Epidermal melanocyte (primary cell): ENCODE measurements around the gene TSPAN5.
A peak's percentile ranks its signal among the peaks of the same experiment; 100 is the strongest.
"Not testable (repeated sequence)": the region's sequence is repeated elsewhere in the genome, so short reads cannot be mapped to it uniquely, and the experiment has no call there.

Experiments
- DNase-seq: peaks from one replicate; pipeline ENCODE4 v3.0.0; 2011; ENCODE audit warnings: low spot score; ENCODE audit not compliant: insufficient read length

The TSPAN5 gene

GRCh38 chr4:98658287-98659105, at the start of gene TSPAN5:
TSS of gene TSPAN5 (minus strand) at chr4:98658611.
- DNase-seq: peak; percentile 64

GRCh38 chr4:98706935-98707334, 48.5 kb upstream of the TSPAN5 start:
- no peak for DNase-seq

GRCh38 chr4:98706200-98706813, 47.9 kb upstream of the TSPAN5 start:
- no peak for DNase-seq

GRCh38 chr4:98705586-98705985, 47.2 kb upstream of the TSPAN5 start:
- DNase-seq: not testable (repeated sequence)

- no peak for DNase-seq
These were observed 42.2 kb upstream of the TSPAN5 start for GRCh38 chr4:98700656-98701055.

- no peak for DNase-seq
These were observed 35.7 kb upstream of the TSPAN5 start for GRCh38 chr4:98694076-98694475.

- no peak for DNase-seq
These were observed 34.0 kb upstream of the TSPAN5 start for GRCh38 chr4:98692411-98692810.

GRCh38 chr4:98691588-98691987, 33.2 kb upstream of the TSPAN5 start:
- no peak for DNase-seq

- DNase-seq: no peak
These were observed 31.2 kb upstream of the TSPAN5 start for GRCh38 chr4:98689507-98690174.

GRCh38 chr4:98688411-98689290, 30.2 kb upstream of the TSPAN5 start:
- DNase-seq: no peak

GRCh38 chr4:98687876-98688275, 29.5 kb upstream of the TSPAN5 start:
- no peak for DNase-seq

- no peak for DNase-seq
These were observed 28.4 kb upstream of the TSPAN5 start for GRCh38 chr4:98686847-98687246.

- DNase-seq: no peak
These were observed 27.8 kb upstream of the TSPAN5 start for GRCh38 chr4:98686043-98686707.

- DNase-seq: no peak
These were observed 27.0 kb upstream of the TSPAN5 start for GRCh38 chr4:98685225-98686042.

GRCh38 chr4:98682719-98683118, 24.3 kb upstream of the TSPAN5 start:
- no peak for DNase-seq

- no peak for DNase-seq
These were observed 22.4 kb upstream of the TSPAN5 start for GRCh38 chr4:98680806-98681205.

- no peak for DNase-seq
These were observed 21.3 kb upstream of the TSPAN5 start for GRCh38 chr4:98679738-98680137.

- DNase-seq: no peak
These were observed 19.4 kb upstream of the TSPAN5 start for GRCh38 chr4:98677799-98678198.

- no peak for DNase-seq
These were observed 16.2 kb upstream of the TSPAN5 start for GRCh38 chr4:98674404-98675173.
